ENCODE measurements around the gene ATG9B.
A peak's percentile ranks its signal among the peaks of the same experiment; 100 is the strongest.

Gene ATG9B

GRCh38 chr7:150997817-150998216 lies 26.5 kb downstream of the ATG9B start:
- DNase-seq: no peak

GRCh38 chr7:150997075-150997511 lies 27.2 kb downstream of the ATG9B start:
- no peak for DNase-seq

GRCh38 chr7:150996376-150997074 lies 27.8 kb downstream of the ATG9B start:
- DNase-seq: no peak

GRCh38 chr7:150994838-150995510 lies 29.3 kb downstream of the ATG9B start:
- no peak for DNase-seq

- DNase-seq: no peak
These were observed 30.0 kb downstream of the ATG9B start for GRCh38 chr7:150994141-150994837.

- no peak for DNase-seq
These were observed 30.8 kb downstream of the ATG9B start for GRCh38 chr7:150993511-150993910.

GRCh38 chr7:150992833-150993302 lies 31.4 kb downstream of the ATG9B start:
- DNase-seq: no peak

GRCh38 chr7:150992051-150992640 lies 32.1 kb downstream of the ATG9B start:
- DNase-seq: no peak

- no peak for DNase-seq
These were observed 33.7 kb downstream of the ATG9B start, which contains the start of gene NOS3 for GRCh38 chr7:150990416-150991186. TSS of gene NOS3 (plus strand) at chr7:150991017. CDS start at chr7:150993804, 2,787 bp downstream.

GRCh38 chr7:150989456-150989855 lies 34.8 kb downstream of the ATG9B start:
- no peak for DNase-seq

- peak; percentile 77 for DNase-seq
These were observed 35.8 kb downstream of the ATG9B start for GRCh38 chr7:150988230-150989226.

- no peak for DNase-seq
These were observed 37.7 kb downstream of the ATG9B start for GRCh38 chr7:150986556-150986955.

GRCh38 chr7:150986099-150986512 lies 38.2 kb downstream of the ATG9B start:
- DNase-seq: peak; percentile 59

GRCh38 chr7:150983893-150984368 lies 40.4 kb downstream of the ATG9B start:
- DNase-seq: no peak

GRCh38 chr7:150982351-150982750 lies 41.9 kb downstream of the ATG9B start:
- DNase-seq: no peak

- no peak for DNase-seq
These were observed 42.6 kb downstream of the ATG9B start for GRCh38 chr7:150981644-150982043.

GRCh38 chr7:150980663-150981062 lies 43.6 kb downstream of the ATG9B start:
- no peak for DNase-seq

- DNase-seq: no peak
These were observed 44.4 kb downstream of the ATG9B start for GRCh38 chr7:150979713-150980390.

GRCh38 chr7:150978126-150978789 lies 46.0 kb downstream of the ATG9B start, which contains the start of gene KCNH2:
TSS of gene KCNH2 (minus strand) at chr7:150978321. CDS start at chr7:150977913, 408 bp downstream.
- no peak for DNase-seq
